DMS53 treated with DMSO at 0.1 percent for 48 hours (cell line): ENCODE data around the gene PMPCA.
"Not testable (repeated sequence)": the region's sequence is repeated elsewhere in the genome, so short reads cannot be mapped to it uniquely, and the experiment has no call there.

Experiments used
- DNase-seq: peaks from one replicate; lab custom pipeline; 2025; ENCODE audit not compliant: unreplicated experiment; lab: John Stamatoyannopoulos, UW

The PMPCA gene

GRCh38 chr9:136409557-136410455, 652 bp upstream of the PMPCA start:
- DNase-seq = no peak

- DNase-seq = no peak
These were observed 920 bp downstream of the PMPCA start for GRCh38 chr9:136411378-136411777.

GRCh38 chr9:136412962-136413361, 2.5 kb downstream of the PMPCA start:
- no peak for DNase-seq

- no peak for DNase-seq
These were observed 6.0 kb downstream of the PMPCA start for GRCh38 chr9:136416427-136416826.

- DNase-seq = no peak
These were observed 6.5 kb downstream of the PMPCA start for GRCh38 chr9:136416914-136417313.

- no peak for DNase-seq
These were observed 8.0 kb downstream of the PMPCA start for GRCh38 chr9:136418182-136419091.

- no peak for DNase-seq
These were observed 8.6 kb downstream of the PMPCA start for GRCh38 chr9:136419092-136419420.

GRCh38 chr9:136421791-136422190, 11.3 kb downstream of the PMPCA start:
- no peak for DNase-seq

GRCh38 chr9:136422876-136423275, 12.4 kb downstream of the PMPCA start:
- DNase-seq = no peak

- no peak for DNase-seq
These were observed 13.1 kb downstream of the PMPCA start for GRCh38 chr9:136423432-136424146.

- DNase-seq = no peak
These were observed 14.4 kb downstream of the PMPCA start for GRCh38 chr9:136424750-136425362.

GRCh38 chr9:136425367-136425766, 14.9 kb downstream of the PMPCA start:
- not testable (repeated sequence) for DNase-seq

GRCh38 chr9:136426787-136427186, 16.3 kb downstream of the PMPCA start:
- DNase-seq = no peak

GRCh38 chr9:136429075-136429628, 18.7 kb downstream of the PMPCA start:
- no peak for DNase-seq

GRCh38 chr9:136429683-136430491, 19.4 kb downstream of the PMPCA start:
- no peak for DNase-seq

- no peak for DNase-seq
These were observed 20.3 kb downstream of the PMPCA start for GRCh38 chr9:136430588-136431234.

- DNase-seq = no peak
These were observed 21.4 kb downstream of the PMPCA start for GRCh38 chr9:136431782-136432350.

- no peak for DNase-seq
These were observed 22.1 kb downstream of the PMPCA start for GRCh38 chr9:136432591-136432990.
